GM18907 (cell line): Measurements from ENCODE around the gene SYNJ1.
"Not testable (repeated sequence)": the region's sequence is repeated elsewhere in the genome, so short reads cannot be mapped to it uniquely, and the experiment has no call there.

Source experiments
- ATAC-seq: cut with Tn5 transposase; IDR thresholded peaks from one replicate; pipeline ENCODE4 v1.9.1; 2021; ENCODE audit warnings: mild to moderate bottlenecking, moderate library complexity; ENCODE audit not compliant: unreplicated experiment

Gene SYNJ1

DNA sequence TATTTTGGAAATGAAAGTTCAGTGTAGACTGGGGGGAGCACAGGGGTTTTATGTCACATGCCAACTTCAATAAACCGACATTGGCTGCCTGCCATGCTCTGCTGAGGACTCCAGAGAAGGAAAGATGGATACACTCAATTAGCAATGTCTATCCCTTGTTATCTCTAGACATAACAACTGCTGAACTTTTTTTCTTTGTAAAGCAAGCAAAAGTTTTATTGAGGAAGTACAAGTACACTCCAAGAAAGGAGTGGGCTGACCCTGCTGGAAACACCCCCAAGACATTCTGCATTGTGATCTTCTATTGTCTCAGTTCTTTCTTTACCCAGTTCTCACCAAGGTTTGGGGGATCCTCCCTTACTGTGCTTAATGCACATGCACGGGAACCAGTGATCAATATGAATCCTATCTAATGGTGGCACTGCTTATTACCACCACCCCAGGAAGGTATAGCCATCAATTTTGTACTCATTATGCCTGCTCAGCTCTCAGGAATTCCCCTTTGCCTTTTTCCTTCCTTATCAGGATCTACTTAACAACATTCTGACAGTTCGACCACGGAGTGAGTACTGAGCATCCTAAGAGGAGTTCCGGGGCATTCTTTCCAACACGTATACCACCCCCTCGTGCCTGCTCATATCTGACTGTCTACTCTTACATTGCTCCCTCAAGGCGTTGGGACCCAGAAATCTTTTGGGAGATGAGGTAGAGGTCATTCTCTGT lies 28.7 kb downstream of the SYNJ1 start:
- no peak for ATAC-seq

DNA sequence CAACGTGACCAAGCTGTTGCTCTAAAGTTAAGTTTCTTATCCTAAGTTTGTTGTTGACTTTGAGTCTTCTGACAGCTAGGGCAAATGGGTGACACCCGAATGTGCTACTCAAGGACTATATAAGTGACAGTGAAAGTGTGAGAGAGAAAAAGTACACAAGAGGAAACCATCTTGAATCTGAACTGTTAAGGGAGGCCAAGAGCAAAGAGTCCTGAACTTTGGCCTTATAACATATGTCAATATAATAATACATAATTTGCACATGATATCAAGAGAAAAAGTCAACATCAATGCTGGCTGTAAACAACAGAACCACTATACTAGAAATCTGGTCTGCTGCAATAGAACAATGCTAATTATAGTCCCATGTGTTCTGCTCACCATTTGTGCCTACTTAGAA lies 29.5 kb downstream of the SYNJ1 start:
- ATAC-seq: no peak

DNA sequence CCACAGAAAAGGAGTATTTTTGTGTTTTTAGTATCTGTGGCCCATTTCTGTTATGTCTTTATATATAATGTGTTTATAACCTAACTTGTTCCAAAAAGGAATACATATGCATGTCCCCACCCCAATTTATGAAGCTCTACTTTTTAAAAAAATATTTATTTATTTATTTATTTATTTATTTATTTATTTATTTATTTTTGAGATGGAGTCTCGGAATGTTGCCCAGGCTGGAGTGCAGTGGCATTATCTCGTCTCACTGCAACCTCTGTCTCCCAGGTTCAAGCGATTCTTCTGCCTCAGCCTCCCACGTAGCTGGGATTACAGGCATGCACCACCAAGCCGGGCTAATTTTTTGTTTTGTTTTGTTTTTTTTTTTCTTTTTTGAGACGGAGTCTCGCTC lies 32.3 kb downstream of the SYNJ1 start:
- ATAC-seq: not testable (repeated sequence)

DNA sequence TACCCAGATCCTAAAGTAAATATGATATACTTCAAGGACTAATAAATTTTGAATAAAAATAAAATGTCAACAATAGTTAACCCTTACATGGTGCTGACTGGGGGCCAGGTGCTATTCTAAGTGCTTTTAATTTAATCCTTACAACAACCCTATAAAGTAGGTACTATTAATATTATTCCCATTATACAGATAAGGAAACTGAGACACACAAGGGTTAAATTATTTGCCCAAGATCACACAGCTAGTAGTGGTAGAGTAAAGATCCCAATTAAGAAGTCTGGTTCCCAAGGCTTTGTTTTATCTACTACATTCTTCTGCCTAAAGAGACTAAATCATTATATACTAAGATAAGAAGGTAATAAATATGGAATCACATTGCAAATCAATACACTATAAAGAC lies 34.2 kb downstream of the SYNJ1 start:
- no peak for ATAC-seq

DNA sequence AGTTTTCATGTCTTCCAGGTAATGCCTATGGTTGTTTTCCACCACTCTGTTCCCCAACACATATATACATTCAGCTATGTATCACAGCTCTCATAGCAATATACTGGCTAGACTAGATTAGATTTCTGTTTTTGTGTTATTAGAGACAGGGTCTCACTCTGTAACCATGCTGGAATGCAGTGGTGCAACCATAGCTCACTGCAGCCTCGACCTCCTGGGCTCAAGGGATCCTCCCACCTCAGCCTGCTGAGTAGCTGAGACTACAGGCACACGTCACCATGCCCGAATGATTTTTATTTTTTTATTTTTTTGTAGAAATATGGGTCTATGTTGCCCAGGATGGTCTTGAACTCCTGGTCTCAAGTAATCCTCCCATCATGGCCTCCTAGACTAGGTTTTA lies 37.7 kb downstream of the SYNJ1 start:
- ATAC-seq: no peak

DNA sequence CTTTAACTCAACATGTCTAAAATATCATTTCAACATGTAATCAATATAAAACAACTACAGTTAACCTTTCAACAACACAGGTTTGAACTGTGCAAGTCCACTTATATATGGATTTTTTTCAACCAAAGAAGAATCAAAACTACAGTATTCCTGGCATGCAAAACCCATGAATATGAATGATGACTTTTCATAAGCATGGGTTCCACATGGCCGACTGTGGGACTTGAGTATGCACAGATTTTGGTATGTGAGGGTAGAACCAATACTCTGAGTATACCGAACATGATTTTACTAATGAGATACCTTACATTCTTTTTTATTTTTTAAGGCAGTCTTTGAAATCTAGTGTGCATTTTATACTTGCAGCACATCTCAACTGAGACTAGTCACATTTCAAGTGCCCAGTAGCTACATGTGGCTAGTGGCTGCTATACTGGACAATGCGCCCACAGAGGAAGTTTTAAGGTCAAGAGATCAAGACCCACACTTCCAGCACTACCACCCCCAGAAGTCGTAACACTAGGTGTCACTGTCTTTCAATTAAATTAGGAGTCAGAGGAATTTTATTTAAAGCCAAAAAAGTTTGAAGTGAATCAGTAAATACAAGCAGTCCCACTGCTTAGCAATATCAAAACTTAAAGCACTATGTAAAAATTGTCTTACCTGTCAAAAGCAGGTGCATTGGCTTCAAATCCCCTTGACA lies 40.0 kb downstream of the SYNJ1 start:
- ATAC-seq: no peak

DNA sequence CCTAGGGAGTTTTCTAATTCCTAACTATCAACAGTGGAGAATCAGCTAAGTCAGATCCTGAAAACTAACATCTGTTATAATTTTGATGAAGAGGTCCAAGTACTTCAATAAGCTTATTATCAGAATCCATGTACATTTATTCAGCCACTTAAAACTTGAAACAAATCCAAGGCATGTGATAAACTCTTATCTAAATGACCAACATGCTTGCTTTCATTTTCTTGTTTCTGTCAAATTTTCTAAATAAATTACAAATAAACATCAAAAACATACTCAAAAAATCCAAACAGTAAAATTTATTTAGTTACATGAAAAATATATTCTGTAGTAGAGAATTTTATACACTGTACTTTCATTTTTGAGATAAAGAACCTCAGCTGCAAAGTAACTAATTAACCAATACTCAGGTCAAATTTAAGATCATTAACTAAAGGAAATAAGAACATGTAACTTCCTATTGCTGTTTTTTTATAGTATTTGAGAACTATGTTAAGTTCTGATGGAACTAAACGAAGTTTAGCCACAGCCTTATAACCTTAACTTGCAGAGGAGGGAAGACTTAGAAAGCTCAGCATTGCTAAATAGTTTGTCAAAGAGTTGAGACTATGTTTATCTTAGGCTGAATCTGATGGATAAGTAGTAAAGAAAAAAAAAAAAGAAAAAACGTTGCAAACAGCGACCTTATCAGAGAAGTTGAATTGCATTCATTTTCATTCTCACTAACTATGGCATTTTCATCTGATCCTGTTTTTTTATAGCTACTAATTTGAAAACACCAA lies 44.9 kb downstream of the SYNJ1 start:
- ATAC-seq: no peak

DNA sequence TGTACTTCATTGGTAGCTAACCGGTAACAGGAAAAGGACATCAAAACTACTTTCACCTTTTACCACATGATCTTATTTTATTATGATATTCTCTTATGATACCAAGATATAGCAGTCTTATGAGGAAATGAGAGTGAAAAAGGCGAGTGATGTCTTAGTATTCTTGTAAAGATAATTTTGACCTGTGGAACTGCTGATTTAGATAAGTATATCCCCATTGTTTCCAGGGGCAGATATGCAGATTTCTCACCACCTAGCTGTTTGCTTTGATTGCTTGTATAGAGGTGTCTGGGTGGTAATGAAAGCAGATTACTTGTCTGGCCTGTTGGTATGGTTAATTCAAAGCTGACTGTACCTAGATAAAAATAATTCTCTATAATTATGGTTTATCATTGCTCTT lies 53.1 kb downstream of the SYNJ1 start:
- no peak for ATAC-seq

DNA sequence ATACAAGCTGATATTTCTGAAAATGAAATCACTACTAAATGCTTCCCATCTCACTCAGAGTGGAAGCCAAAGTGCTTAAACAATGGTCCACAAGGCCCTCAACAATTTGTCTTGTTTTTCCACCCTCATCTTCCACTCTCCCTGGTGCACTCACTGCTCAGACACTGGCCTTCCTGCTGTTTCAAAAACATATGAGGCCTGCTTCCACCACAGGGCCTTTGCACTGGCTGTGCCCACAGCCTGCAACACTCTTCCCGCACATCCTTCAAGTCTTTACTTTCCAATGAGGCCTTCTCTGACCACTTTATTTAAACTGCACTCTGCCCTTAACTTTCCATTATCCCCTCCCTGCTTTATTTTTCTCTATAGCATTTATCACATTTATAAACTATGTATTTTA lies 53.8 kb downstream of the SYNJ1 start:
- ATAC-seq: no peak

DNA sequence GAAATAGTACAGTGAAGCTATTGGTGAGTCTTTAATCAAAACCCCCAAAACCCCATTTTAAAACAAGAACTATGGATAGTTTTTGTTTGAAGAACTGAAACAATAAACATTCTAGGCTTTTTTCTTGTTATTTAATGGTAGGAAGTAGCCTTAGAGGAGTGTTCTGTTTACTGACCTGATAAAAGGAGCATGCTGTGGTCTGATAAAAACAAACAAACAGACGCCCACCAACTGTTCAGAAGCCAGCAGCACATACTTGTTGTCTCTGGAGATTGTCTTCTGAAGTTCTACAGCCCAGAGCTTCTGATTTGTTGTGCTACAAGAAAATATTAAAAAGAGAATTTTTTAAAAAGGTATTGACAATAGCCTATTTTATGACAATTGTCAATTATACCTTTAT lies 61.6 kb downstream of the SYNJ1 start:
- ATAC-seq: no peak

DNA sequence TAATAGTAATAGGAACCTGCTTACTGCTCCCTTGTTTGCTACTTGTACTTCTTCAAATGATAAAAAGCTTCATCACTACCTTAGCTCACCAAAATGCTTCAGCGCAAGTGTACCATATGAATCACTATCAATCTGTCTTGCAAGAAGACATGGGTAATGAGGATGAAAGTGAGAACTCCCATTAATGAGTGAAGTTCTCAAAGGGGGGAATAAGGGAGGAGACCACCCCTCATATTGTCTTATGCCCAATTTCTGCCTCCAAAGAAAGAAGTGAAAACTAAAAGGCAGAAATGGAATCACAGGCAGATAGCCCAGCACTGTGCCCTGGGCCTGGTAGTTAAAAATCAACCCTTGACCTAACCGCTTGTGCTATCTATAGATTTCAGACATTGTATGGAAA lies 63.7 kb downstream of the SYNJ1 start:
- ATAC-seq: not testable (repeated sequence)

DNA sequence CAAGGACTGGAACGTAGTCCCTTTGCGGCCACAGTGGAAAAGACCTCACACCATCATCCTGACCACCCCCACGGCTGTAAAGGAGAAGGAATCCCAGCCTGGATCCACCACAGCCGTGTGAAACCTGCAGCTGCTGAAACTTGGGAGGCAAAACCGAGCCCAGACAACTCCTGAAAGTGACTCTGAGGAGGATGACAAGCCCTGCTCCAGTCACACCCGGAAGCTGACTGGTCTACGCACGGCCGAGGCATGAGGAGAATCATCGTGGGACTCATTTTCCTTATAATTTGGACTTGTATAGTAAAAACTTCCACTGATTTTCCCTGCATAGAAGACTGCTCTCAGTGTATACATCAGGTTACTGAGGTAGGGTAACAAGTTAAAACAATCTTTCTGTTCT lies 65.8 kb downstream of the SYNJ1 start:
- ATAC-seq: not testable (repeated sequence)

DNA sequence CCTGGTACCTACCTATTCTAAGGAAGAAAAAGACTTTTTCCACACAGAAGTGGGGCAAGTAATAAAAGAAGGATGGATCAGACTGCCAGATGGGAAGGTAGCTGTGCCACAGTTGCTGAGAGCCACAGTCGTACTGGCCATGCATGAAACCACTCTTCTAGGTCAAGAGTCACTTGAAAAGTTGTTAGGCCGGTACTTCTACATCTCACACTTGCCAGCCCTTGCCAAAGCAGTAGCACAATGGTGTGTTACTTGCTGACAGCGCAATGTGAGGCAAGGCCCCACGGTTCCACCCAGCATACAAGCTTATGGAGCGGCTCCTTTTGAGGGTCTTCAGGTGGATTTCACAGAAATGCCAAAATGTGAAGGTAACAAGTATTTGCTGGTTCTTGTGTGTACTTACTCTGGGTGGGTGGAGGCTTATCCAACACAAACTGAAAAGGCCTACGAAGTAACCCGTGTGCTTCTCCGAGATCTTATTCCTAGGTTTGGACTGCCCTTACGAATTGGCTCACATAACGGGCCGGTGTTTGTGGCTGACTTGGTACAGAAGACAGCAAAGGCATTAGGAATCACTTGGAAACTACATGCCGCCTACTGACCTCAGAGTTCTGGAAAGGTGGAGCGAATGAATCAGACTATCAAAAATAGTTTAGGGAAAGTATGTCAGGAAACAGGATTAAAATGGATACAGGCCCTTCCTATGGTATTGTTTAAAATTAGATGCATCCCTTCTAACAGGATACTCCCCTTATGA lies 66.6 kb downstream of the SYNJ1 start:
- not testable (repeated sequence) for ATAC-seq

DNA sequence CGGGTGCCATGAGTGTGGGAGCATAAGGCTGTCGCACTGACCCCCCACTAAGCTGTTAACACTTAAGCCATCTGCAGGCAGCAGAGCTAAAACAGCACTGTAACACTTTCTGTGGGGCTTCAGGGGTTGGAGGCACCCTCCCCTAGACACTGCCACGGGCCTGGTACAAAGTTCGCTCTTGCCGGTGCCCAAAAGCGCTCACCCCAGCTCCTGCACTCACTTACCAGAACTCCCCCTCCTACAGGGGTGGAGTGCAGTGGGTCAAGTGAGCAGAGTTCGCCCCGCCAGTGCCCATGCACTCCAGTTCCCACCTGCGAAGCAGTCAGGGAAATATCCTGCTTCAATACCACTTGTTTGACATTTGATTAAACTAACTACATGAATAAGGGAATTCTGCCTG lies 69.3 kb downstream of the SYNJ1 start:
- no peak for ATAC-seq

DNA sequence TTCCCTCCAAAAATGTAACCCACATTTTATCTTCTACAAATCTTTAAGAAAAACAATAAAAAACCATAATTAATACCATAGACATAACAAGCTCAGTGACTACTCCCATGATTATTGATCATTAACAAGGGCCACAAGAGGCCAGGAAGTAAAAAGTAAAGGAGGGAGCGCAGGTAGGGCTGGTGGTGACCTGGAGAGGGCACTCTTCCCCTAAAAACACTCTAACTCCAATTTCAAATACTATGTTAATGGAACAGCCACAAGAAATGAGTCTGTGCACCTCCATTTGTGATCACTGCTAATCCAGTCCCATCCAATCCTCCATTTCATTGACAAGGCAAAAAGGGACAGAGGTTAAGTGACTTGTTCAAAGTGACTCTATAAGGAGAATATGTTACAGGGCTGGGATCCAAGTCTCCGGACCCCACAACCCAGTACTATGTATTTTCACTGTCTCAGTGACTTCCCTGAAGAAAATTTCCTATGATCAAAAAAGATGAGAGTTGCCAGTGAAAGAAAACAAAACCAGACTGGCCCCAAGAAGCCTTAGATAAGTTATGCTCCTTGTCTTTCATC lies 74.4 kb downstream of the SYNJ1 start:
- peak; percentile 68 for ATAC-seq

DNA sequence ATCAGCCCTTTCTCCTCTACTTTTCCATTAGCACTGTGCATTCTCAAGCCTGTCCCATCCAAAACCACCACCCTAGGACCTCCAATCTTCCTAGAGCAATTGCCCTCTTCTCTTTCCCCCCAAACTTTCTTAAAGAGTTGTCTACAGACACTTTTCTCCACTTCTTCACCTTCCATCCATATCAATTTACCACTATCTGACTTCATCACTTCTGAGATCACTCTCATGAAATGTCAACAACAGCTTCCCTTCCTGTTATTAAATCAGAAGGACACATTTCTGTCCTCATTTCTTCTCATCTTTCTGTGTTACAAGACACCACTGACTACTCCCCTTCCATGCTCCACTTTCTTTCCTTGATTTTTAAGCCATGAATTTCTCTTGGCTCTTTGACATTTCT lies 79.6 kb downstream of the SYNJ1 start:
- ATAC-seq: no peak

DNA sequence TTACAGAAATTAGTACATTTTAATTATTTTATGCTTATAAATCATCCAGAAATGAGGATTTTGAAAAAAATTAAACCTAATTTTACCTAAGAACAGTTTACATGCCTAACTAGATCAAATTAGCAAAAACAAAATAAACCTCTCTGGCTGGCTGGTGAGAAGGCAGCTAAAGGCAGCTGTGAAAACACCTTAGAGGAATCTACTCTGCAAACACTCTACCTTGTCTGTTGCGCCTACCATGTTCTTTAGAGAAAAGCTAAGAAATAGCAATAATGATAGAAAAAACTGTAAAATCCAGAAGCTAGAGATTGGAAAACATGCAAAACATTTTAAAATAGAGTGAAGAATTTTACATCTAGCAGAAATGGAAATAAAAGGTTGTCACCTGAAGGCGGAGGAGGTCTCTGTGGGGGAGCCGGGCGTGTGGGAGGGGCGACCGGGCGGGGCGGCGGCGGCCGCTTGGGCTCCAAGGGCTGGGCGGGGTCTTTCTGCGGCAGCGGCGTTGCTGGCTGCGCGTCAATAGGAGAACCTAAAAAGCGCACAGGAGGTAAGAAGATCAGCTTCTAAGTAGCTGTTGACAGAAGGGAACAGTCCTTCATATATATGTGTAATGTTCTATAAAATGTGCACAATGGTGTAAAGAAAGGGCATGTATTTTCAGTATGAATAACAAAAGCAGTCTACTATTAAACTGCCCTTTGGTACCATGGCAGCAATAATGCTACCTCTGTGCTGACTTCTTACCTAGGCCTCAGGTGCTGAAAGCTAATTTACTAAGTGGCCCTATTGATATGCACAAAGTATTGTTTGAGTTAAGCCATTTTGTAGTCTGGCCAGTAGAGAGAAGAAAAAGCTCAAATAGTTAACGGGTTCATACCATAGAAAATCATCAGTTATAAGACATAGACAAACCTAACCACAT lies 82.3 kb downstream of the SYNJ1 start:
- no peak for ATAC-seq

DNA sequence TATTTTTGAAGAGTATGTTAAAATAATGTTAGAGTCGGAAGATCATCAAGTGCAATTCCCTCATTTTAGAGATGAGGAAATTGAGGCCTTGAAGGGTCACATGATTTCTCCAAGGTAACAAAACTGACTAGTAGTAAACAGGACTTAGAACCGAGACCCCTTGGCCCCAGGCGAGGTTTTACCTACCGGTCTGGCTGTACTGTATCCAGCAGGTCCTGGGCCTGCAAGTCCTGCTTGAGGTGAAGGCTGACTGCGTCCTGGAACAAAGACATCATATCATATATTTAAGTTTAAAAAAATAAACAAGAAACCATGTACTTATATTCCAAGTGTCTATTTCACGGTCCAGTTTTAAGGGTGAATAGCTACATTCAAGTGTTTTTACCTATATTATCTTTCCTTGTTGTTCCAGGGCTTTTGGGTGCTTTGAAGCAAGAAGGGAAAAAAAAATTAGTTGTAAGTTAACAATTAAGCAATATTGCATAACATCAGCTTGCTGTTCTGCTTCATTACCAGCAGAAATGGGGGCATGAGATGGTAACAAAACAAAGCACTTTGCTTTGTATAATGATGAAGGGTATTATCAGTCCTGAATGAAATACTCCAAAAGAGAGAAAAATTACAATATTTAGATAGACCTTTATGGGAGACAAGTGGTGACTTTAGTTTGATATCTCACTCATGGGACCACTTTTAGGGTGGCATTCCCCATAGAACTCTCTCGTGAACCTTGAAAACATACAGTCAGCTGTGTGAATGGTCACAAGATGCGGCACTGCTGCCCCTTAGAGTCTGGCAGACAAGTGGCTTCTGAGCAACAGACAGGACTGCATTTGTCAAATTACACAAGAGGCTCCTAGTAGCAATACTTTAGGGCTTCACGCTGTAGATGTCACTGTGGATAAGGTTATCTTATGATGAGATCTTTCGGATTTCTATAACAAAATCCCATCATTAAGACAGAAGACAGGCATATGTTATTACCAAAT lies 85.8 kb downstream of the SYNJ1 start:
- no peak for ATAC-seq
